Heart right ventricle (tissue), 16 donors: ENCODE data around the gene PRDX5. TPM values are rescaled to one million over a fixed set of nuclear protein-coding genes. Genes with fewer than 3 reads are reported as not detected.

ENCODE experiments used
- ATAC-seq, 8 donors: fragments of 200-7000 bp; cut with Tn5 transposase; one replicate each; pipeline ENCODE4 v1.9.1; 2020; ENCODE audit warnings: mild to moderate bottlenecking in 8 of 8, moderate library complexity in 8 of 8, moderate number of reproducible peaks in 1 of 8
- DNase-seq, 2 donors: peaks; one replicate each; pipeline ENCODE4 v3.0.0-alpha.2; 2020
- H3K27ac ChIP-seq, 10 donors: fragments of 200-600 bp; sonication (generic) in 2 of 10; one replicate each; pipeline versions ENCODE4 v1.5.0 to v1.8.0; 2020 to 2022; ENCODE audit warnings: mild to moderate bottlenecking in 3 of 10
- H3K27me3 ChIP-seq, 7 donors: fragments of 200-600 bp; one replicate each; pipeline ENCODE4 v1.8.0; 2021 to 2022; ENCODE audit warnings: mild to moderate bottlenecking in 2 of 7
- H3K36me3 ChIP-seq, 9 donors: fragments of 200-600 bp; sonication (generic) in 1 of 9; one replicate each; pipeline versions ENCODE4 v1.5.0 to v1.8.0; 2020 to 2022; ENCODE audit warnings: mild to moderate bottlenecking in 2 of 9
- H3K4me1 ChIP-seq, 9 donors: fragments of 200-600 bp; sonication (generic) in 1 of 9; one replicate each; pipeline versions ENCODE4 v1.5.0 to v1.8.0; 2020 to 2022; ENCODE audit warnings: mild to moderate bottlenecking in 4 of 9
- H3K4me3 ChIP-seq, 10 donors: fragments of 200-600 bp; sonication (generic) in 2 of 10; one replicate each; pipeline versions ENCODE4 v1.5.0 to v1.8.0; 2020 to 2022; ENCODE audit warnings: mild to moderate bottlenecking in 7 of 10, moderate library complexity in 2 of 10
- H3K9me3 ChIP-seq, 11 donors: fragments of 200-600 bp in 10 of 11; sonication (generic) in 2 of 11; one replicate each; pipeline versions ENCODE4 v1.5.0 to v1.8.0; 2013 to 2022; ENCODE audit warnings: mild to moderate bottlenecking in 2 of 11, control low read depth in 1 of 11, moderate library complexity in 1 of 11
- WGBS, 2 donors: extraction: QIAGEN DNeasy Blood & Tissue Kit; methylation state at CpG; one replicate each; pipeline ENCODE4 v1.1.7; 2013; ENCODE audit warnings: inconsistent platforms in 1 of 2; 5-methylcytosine and 5-hydroxymethylcytosine counted together
- intact Hi-C, 10 donors: fragments of 100-400 bp; cut with DNase I; formaldehyde crosslinking; loops; one replicate each; pipeline versions ENCODE4 v1.11.1 to v1.14.2; 2022
- polyA plus RNA-seq, 2 donors: library from polyadenylated mRNA; stranded (reverse); fragments of 200-250 nt; gene quantifications; one replicate each; pipeline ENCODE4 v1.2.3, GENCODE V29; 2013
- total RNA-seq, 10 donors: library from RNA; stranded (reverse); fragmentation: NEBNext Ultra II Directional in 3 of 10; extraction: Animal tissue kit (Norgen Biotek cat#: 25700) in 3 of 10; gene quantifications; one replicate each; pipeline versions ENCODE4 v1.2.1 to v1.2.4, GENCODE V29; 2021 to 2023
- TF ChIP-seq, protein P1 (sequence below), 9 donors: fragments of 200-600 bp; sonication (generic) in 2 of 9; IDR thresholded peaks; one replicate each; pipeline versions ENCODE4 v1.5.0 to v1.8.0; 2021 to 2022; ENCODE audit warnings: antibody characterized with exemption in 9 of 9, mild to moderate bottlenecking in 5 of 9, moderate library complexity in 1 of 9
- donor health status: Arrhythmogenic right ventricular cardiomyopathy.
- donor health status: ischemic (EF 13 %, LVEDD 7.1; RV severe dilation, severe dysfunction).
- donor health status: healthy with polysubstance abuse.
- donor health status: DM: no; HTN: yes; CAD: no.
- donor health status: DM: no; HTN: no; CAD: no.
- donor health status: ischemic (EF 25% LVEDD 6.9; RV normal size, moderate dysfunction).
- donor health status: ischemic (EF 25% LVEDD 5.7; RV mildly dilated, moderate dysfunction).
- donor health status: healthy.
- donor health status: DM: yes; HTN: yes; CAD: no.
- donor health status: Ischemic cardiomyopathy.
- donor health status: ischemic (EF 35%, LVEDD 5.7; RV mildly dilated, moderate dysfunction).
- donor health status: nonischemic (EF 11% LVEDD 7.7; RV severe dilation, severe dysfunction).
- donor health status: DM: yes; HTN: yes; CAD: no.
- donor health status: PGD.
- donor health status: ischemic (EF 29% LVEDD 5.4; RV normal size, mild dysfunction).
- donor health status: nonischemic (EF 23%, LVEDD 6.1; RV moderate dilation, normal function).

Gene PRDX5
- total and polyA plus RNA-seq, 12 donors, result 264 to 750 (median 292) TPM

DNA sequence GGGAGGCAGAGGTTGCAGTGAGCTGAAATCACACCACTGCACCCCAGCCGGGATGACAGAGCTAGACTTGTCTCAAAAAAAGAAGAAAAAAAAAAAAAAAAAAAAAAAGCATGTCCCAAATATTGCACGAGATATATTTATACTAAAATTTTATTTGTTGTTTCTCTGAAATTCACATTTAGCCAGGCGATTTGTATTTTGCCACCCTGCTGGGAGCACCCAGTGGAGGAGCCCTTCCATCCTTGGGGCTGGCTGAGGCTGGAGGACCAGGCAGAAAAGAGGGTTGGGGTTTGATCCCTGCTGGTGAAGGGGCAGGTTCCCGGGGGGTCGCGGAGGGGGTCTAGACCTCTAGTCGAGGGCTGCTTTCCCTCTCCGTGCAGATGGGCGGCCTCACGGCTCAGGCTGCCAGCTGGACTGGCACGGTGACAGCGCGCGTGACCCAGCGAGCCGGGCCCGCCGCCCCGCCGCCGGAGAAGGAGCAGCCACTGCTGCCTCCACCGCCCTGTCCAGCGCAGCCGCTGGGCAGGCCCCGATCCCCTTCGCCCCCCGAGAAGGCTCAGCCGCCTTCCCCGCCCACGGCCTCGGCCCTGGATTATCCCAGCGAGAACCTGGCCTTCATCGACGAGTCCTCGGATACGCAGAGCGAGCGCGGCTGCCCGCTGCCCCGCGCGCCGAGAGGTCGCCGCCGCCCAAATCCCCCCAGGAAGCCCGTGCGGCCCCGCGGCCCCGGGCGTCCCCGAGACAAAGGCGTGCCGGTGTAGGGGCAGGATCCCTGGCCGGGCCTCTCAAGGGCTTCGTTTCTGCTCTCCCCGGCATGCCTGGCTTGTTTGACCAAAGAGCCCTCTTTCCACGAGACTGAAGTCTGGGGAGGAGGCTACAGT lies 18.7 kb upstream of the PRDX5 start:
- peak; percentile 60 to 74 for DNase-seq
- intact Hi-C loops, result loop anchor here in 2 of 10 donors (5.0 kb wide), 1 partner anchor 92 kb away; the partner anchor contains the start of gene FERMT3 (in 2 of the 2)
- 4 to 6% methylated on average over 48 to 60 of the region's 60 CpGs for WGBS, 2 donors
- no peaks in the 10 kb centered on the region for H3K9me3 ChIP-seq
- H3K36me3 ChIP-seq, result no peaks in the 10 kb centered on the region
- peak overlapping the region in 9 of 10 donors; percentile 27 to 51 (median 48) for H3K4me3 ChIP-seq
- H3K27ac ChIP-seq, result peak overlapping the region in 4 of 10 donors; percentile 4 to 58 (median 31)
- peaks cover 6 to 78% (median 73%) of the 10 kb centered on the region in 7 donors for H3K27me3 ChIP-seq
- TF ChIP-seq, protein P1, sequence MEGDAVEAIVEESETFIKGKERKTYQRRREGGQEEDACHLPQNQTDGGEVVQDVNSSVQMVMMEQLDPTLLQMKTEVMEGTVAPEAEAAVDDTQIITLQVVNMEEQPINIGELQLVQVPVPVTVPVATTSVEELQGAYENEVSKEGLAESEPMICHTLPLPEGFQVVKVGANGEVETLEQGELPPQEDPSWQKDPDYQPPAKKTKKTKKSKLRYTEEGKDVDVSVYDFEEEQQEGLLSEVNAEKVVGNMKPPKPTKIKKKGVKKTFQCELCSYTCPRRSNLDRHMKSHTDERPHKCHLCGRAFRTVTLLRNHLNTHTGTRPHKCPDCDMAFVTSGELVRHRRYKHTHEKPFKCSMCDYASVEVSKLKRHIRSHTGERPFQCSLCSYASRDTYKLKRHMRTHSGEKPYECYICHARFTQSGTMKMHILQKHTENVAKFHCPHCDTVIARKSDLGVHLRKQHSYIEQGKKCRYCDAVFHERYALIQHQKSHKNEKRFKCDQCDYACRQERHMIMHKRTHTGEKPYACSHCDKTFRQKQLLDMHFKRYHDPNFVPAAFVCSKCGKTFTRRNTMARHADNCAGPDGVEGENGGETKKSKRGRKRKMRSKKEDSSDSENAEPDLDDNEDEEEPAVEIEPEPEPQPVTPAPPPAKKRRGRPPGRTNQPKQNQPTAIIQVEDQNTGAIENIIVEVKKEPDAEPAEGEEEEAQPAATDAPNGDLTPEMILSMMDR (IDR thresholded peaks at IDR 0.05), result peak in 1 of 9 donors; percentile 14
- peak; percentile 21 to 64 (median 51) for ATAC-seq
- peaks cover 14 to 40% (median 33%) of the 10 kb centered on the region in 9 donors for H3K4me1 ChIP-seq

GRCh38 chr11:64299847-64300648 lies 17.9 kb upstream of the PRDX5 start, which contains the start of gene CATSPERZ:
Gene CATSPERZ (plus strand): TSS chr11:64300358. CDS start chr11:64300411, 53 bp downstream.
- Histone ChIP-seq H3K27ac (peak within 1 kb of the TSS in 4 of 10 donors; percentile 4 to 58 (median 31)), H3K4me3 (peak within 1 kb of the TSS; percentile 14 to 51 (median 48)), H3K36me3 (no peaks in the 10 kb centered on the region), H3K27me3 (peaks cover 6 to 70% (median 65%) of the 10 kb centered on the region in 7 donors), H3K9me3 (no peaks in the 10 kb centered on the region), H3K4me1 (peaks cover 14 to 41% (median 37%) of the 10 kb centered on the region in 9 donors)
- DNase-seq, result no peak
- no peak for ATAC-seq
- TF ChIP-seq, protein P1 (IDR thresholded peaks at IDR 0.05), result no peak
- intact Hi-C loops, result loop anchor here in 8 of 10 donors (2.0 to 5.0 kb wide), 6 partner anchors 27 to 98 kb away; partner anchors contain the start of genes FERMT3 (in 3 of the 8), PLCB3 (in 1 of the 8) and PPP1R14B (in 1 of the 8)
- WGBS, 2 donors, result 10 to 12% methylated on average over 54 of the region's 54 CpGs

DNA sequence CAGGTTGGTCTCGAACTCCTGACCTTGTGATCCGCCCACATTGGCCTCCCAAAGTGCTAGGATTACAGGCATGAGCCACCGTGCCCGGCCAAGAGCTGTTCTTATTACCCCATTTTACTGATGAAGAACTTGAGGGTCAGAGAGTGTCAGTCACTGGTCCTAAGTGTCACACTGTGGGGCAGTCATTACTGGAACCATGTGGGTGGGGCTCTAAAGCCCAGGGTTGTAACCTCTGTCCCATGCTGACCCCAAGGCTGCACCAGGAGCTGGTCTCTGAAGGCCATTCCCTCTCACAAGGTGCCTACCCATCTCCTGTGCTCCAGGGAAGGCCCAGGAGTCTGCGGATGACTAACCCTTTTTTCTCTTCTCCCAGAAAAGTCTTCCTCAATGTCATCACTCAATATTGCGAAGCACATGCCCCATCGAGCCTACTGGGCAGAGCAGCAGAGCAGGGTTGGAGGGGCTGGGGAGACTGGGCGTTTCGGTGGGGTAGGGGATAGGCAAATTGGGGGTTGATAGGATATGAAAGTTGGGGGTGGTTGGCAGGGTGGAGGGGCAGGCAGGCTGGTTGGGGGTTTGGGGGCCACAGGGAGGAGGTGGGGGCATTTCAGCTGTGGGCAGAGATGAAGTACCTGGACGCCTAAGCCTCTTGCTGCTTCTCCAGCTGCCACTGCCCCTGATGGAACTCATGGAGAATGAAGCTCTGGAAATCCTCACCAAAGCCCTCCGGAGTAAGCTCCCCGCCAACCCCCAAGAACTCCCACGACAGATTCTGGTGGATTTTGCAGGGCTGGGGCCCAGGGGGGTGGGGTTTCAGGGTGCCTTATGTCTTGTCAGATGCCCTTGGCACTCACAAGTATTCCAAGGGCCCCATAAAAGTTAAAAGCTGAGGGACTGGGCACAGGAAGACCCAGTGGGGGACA lies 14.6 kb upstream of the PRDX5 start:
- Histone ChIP-seq H3K4me1 (peaks cover 23 to 59% (median 51%) of the 10 kb centered on the region in 9 donors), H3K36me3 (peaks cover 0 to 14% (median 0%) of the 10 kb centered on the region in 9 donors), H3K9me3 (no peaks in the 10 kb centered on the region), H3K27ac (peak overlapping the region in 9 of 10 donors; percentile 90 to 98 (median 96)), H3K27me3 (peaks cover 0 to 37% (median 32%) of the 10 kb centered on the region in 7 donors), H3K4me3 (peak overlapping the region in 2 of 10 donors; percentile 78 to 89)
- WGBS, 2 donors, result 86 to 87% methylated on average over 13 of the region's 13 CpGs
- intact Hi-C loops, result loop anchor here in 6 of 10 donors (2.0 to 5.0 kb wide), 7 partner anchors 19 to 101 kb away; partner anchors contain the start of genes BAD (in 2 of the 6), GPR137 (in 2 of the 6), PPP1R14B (in 2 of the 6) and FERMT3 (in 1 of the 6)
- TF ChIP-seq, protein P1 (IDR thresholded peaks at IDR 0.05), result no peak
- ATAC-seq, result no peak
- DNase-seq, result no peak
